Stimulated activated CD8-positive, alpha-beta memory T cell treated with anti-CD3 and anti-CD28 coated beads, Interleukin-15, amount 100 ng/mL, for 48 hours (primary cell): ENCODE data around the gene TRRAP.

Experiments used
- DNase-seq, 2 donors: peaks; one replicate each; pipeline ENCODE4 v3.0.0-alpha.2; 2020; ENCODE audit warnings: low read depth in 2 of 2

TRRAP gene

GRCh38 chr7:98988641-98989040 is 110.3 kb downstream of the TRRAP start:
- no peak for DNase-seq

DNA sequence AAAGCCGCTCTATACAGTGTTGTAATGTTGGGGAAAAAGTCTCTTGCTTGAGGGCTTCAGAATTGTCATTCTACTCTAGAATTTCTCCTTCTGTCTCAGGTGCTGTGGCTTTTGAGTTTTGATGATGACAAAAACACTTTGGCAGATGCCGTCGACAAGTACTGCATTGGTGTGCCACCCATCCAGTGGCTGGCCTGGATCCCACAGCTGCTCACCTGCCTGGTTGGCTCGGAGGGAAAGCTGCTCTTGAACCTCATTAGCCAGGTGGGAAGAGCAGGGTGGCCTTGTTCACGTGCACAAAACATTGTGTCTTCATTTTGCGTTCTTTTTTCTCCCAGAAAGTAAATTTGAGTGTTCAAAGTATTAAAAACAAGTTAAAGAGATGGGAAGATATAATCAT is 112.0 kb downstream of the TRRAP start:
- DNase-seq = no peak

GRCh38 chr7:98991141-98991540 is 112.8 kb downstream of the TRRAP start:
- no peak for DNase-seq

DNA sequence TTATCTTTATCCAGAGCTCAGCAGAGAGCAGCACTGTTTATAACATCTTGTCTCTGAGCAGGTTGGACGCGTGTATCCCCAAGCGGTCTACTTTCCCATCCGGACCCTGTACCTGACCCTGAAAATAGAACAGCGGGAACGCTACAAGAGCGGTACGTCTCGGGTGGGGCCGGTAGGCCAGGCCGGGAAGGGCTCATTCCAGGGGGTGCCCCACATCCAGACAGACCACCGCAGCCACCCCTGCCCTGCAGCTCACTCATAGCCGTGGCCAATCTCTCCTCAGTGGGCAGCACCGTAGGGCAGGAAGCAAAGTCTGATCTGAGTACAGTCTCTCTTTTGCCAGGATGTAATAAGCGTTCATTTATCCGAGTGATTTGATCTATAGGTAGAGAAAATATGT is 113.7 kb downstream of the TRRAP start:
- DNase-seq = no peak

GRCh38 chr7:98993024-98993897 is 114.9 kb downstream of the TRRAP start:
- no peak for DNase-seq

- DNase-seq = no peak
Observed at GRCh38 chr7:98994046-98994944, 116.0 kb downstream of the TRRAP start.

DNA sequence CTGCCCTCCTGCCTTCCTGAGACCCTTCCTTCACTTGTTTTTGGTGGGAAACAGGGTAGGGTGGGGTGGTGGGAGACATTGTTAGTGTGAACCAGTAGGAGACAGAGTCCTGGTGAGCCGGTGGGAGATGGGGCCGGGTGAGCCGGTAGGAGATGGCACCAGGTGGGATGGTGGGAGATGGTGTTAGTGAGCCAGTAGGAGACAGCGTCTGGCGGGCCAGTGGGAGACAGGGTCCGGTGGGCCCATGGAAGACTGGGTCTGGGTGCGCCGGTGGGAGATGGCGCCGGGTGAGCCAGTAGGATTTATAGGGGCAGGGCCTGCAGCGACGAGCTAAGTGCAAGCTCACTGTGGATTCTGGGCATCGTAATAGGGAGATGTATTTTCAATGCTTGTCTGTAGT is 116.8 kb downstream of the TRRAP start:
- no peak for DNase-seq

DNA sequence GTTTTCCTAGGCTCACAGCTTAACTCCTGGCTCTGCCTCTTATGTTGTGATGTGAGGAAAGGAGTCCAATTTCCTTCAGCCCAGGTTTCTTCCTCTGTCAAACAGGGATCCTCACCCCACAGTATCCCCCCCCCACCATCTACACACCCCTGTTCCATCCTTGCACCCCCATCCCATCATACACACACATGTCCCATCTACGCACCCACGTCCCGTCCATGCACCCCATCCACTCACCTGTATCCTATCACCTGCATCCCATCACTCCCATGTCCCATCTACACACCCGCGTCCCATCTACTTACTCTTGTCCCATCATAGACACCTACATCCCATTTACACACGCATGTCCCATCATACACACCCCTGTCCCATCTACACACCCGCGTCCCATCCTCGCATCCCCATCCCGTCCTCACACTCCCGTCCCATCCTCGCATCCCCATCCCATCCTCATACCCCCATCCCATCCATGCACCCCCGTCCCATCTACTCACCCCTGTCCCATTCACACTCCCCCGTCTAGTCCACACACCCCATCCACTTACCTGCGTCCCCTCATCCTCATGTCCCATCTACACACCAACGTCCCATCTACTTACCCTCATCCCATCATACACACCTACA is 117.3 kb downstream of the TRRAP start:
- no peak for DNase-seq

DNA sequence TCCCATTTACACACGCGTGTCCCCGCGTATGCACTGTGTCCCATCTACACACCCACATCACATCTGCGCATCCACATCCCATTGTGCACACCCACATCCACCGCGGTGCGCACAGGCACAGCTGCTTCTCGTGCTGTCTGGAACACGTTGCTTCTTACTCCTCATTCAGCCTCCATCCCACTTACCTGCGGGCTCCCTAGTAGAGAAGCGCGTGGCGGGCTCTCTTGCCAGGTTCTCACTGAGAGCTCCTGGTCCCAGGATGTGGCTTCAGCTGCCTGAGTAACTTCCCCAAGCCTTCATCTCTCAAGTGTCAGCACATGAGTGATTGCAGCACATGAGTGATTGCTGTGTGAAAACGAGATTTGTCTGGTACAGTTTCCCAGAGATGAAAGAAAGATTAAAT is 117.8 kb downstream of the TRRAP start:
- DNase-seq = peak in 1 of 2 donors; percentile 14

DNA sequence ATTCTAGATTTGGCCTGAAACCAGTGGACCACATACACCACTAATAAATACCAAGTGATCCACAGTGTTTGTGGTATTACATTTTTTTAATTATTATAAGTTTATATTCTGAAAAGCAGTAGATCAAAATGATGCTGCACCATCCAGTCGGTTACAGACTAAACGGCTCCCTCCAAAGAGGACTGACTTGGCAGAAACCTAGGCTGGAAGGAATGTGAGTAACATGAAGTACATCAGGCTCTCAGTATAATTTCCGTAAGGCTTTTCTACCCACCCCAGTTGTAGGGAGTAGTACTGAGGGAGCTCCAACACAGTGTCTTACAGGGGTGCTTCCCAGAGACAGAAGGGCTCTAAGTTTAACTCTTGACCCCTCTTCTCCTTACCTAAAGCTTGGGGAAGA is 119.5 kb downstream of the TRRAP start:
- DNase-seq = no peak

DNA sequence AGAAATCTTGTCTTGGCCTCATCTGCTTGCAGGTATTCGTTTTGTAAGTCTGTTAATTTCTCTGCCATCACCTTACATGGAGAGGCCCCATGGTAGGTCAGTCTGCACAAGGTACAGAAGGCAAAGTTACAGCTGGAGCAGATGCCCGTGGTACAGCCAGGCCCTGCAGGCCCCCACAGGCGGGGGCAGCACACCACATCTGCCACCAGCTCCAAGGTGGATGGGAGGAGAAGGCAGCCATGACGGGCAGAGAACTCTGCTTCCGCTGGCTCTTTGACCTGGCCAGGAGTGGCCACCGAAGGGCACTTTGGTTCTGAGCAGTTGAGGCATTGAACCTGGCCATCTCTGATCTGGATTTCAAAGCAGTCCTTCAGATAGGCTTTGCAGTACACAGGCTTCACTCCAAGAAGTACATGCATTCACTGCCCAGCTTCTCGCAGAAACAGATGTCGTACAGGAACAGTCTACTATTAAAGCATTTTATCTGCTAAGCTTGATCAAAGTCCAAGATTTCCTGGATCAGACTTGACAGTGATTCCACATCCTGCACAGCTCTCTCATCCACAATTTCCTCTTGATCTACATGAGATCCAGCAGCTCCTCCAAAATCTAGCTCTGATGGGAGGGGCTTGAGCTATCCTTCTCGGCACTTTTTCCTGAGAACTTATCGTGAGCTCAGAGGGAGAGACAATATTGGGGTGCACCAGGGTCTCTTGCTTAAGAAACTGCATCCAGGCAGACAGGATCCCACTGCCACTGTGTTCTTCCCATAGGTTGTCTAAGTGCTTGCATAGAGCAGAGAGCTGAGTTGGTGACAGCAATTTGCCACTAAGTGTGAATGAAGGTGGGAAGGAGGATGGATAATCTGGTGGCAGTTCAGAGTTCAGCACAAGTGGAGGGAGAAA is 120.7 kb downstream of the TRRAP start:
- no peak for DNase-seq

DNA sequence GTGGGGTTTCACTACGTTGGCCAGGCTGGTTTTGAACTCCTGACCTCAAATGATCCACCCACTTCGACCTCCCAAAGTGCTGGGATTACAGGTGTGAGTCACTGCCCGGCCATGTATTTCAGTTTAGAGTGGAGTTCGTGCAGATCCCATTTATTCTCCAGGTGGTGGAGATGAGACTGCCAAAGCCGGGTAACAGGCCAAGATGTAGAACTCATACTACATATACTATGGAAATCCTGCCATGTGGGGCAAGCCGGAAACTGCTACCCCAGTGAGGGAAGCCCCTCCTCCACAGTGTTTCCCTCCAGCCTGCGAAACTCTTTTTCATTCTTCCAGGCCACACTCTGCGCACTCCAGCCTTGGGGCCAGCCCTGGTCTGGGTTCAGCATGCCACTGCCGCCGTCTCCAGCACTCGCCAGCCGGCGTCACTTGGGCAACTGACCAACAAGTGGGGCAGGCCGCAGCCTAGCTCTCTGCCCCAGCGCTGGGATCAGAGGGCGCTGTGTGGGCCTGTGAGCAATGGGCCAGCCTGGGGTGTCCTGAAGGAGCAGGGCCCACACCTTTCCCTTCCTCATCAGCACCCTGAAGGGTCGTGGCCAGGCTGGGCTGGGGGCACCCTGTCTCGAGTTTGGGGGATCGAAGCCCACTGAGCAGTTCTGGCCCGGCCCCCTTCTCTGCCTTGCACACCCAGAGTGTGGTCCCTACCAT is 122.0 kb downstream of the TRRAP start:
- DNase-seq = no peak

- DNase-seq = peak in 1 of 2 donors; percentile 39
Observed at GRCh38 chr7:99000904-99001465, 122.7 kb downstream of the TRRAP start.

- DNase-seq = no peak
Observed at GRCh38 chr7:99001482-99002147, 123.3 kb downstream of the TRRAP start.

GRCh38 chr7:99002148-99002826 is 124.0 kb downstream of the TRRAP start:
- DNase-seq = no peak

- no peak for DNase-seq
Observed at GRCh38 chr7:99002827-99003212, 124.5 kb downstream of the TRRAP start.

GRCh38 chr7:99003419-99003818 is 125.1 kb downstream of the TRRAP start:
- DNase-seq = no peak

DNA sequence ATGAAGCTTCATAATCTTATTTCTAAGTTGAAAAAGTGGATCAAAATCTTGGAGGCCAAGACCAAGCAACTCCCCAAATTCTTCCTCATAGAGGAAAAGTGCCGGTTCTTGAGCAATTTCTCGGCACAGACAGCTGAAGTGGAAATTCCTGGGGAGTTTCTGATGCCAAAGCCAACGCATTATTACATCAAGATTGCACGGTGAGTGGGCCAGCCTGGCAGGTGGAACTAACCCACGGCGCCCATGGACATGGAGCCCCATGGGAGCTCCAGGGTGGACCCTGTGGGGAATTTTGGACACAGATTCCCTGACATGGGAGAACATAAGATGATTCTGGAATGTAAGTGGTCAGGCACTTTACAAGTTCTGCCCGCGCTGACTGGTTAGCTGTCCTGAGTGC is 125.9 kb downstream of the TRRAP start:
- no peak for DNase-seq
